Activated gamma-delta T cell treated with anti-CD3 and anti-CD28 coated beads, Interleukin-2, amount 50 U/mL, for 16 hours (primary cell): ENCODE results near the gene ZNF584.

Experiments used
- DNase-seq: peaks from one replicate; pipeline ENCODE4 v3.0.0-alpha.2; 2020; ENCODE audit warnings: low read depth

ZNF584 gene

DNA sequence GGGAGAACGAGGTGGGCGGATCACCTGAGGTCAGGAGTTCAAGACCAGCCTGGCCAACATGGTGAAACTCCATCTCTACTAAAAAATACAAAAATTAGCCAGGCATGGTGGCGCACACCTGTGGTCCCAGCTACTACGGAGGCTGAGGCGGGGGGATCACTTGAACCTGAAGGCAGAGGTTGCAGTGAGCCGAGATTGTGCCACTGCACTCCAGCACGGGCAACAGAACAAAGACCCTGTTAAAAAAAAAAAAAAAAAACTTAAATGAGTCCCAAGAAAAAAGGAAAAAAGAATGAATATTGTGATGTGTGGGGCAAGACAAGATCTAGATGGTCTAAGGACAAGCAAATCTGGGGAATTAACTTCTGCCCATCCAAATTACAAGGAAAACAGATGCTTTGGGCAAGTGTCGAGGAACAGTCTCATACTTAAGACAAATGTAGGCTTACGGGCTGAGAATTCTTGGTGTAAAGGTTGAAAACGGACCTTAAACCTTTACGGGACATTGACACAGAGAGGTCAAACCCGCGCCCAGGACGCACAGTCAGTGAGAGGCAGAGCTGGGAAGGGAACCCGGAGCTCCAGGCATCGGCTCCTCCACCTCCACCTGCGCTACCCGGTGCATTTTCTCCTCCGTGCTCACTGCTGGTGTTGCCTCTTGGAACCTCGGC is 57.8 kb downstream of the ZNF584 start:
- no peak for DNase-seq

GRCh38 chr19:58466760-58467589 is 58.5 kb downstream of the ZNF584 start, which contains the start of gene ZNF324:
Gene ZNF324 (plus strand): TSS chr19:58467080. CDS start chr19:58469186, 2,106 bp downstream.
- DNase-seq, result peak; percentile 98
